GM12878 (cell line): Measurements from ENCODE around the gene SLC13A2. TPM values are rescaled to one million over a fixed set of nuclear protein-coding genes. Genes with fewer than 3 reads are reported as not detected.

ENCODE experiments used
- ATAC-seq: fragments of 200-7000 bp; cut with Tn5 transposase; 3 replicates; pipeline ENCODE4 v1.9.1; 2020; ENCODE audit warnings: mild to moderate bottlenecking, moderate library complexity
- BruUV-seq: library from RNA; stranded (reverse); fragments of 400-500 nt; replicated peaks from 2 replicates; lab custom pipeline; 2021; lab: Mats Ljungman, UMichigan
- CTCF ChIA-PET: fragments of 300-600 bp; sonication (Branson Sonifier 250); formaldehyde crosslinking; extraction: SDS; loops from one replicate; lab custom pipeline; 2021; ENCODE audit warnings: inconsistent platforms; lab: Yijun Ruan, JAX
- POLR2A ChIA-PET: fragments of 350-600 bp; formaldehyde crosslinking; extraction: SDS; loops from one replicate; lab custom pipeline; 2021; ENCODE audit warnings: inconsistent platforms; lab: Charles Lee
- RAD21 ChIA-PET: fragments of 300-600 bp; sonication (Branson Sonifier 250); formaldehyde crosslinking; loops from one replicate; lab custom pipeline; 2023; ENCODE audit warnings: antibody characterized with exemption; ENCODE audit not compliant: unreplicated experiment; lab: Charles Lee
- SMC1A ChIA-PET: fragments of 300-600 bp; sonication (Branson Sonifier 250); formaldehyde crosslinking; loops from one replicate; lab custom pipeline; 2023; ENCODE audit not compliant: unreplicated experiment, uncharacterized antibody; lab: Charles Lee
- DNase-seq: peaks from one replicate; pipeline ENCODE4 v3.0.0-alpha.2; 2011; ENCODE audit warnings: low read depth, low spot score
- FAIRE-seq: peaks from 3 replicates; lab custom pipeline; 2011; peaks lifted over from hg19 to GRCh38; lab: Jason Lieb, UNC
- H2AFZ ChIP-seq: 2 replicates; pipeline ENCODE4 v1.6.0; 2011; ENCODE audit warnings: low read depth, low read length, control low read depth; ENCODE audit not compliant: control insufficient read depth
- H3K27ac ChIP-seq: 2 replicates; pipeline ENCODE4 v1.5.1; 2011; ENCODE audit warnings: control low read depth; ENCODE audit not compliant: control insufficient read depth, insufficient read depth
- H3K27me3 ChIP-seq, 2 experiments: replicated peaks in 1 of 2; 2 replicates each; pipeline versions ENCODE4 v1.6.0 to v1.6.1; 2011; ENCODE audit warnings: low read length in 1 of 2; ENCODE audit not compliant: control insufficient read depth in 2 of 2, insufficient read depth in 2 of 2
- H3K36me3 ChIP-seq, 2 experiments: 2 replicates each; pipeline ENCODE4 v1.5.1; 2011; ENCODE audit warnings: low read length in 1 of 2; ENCODE audit not compliant: control insufficient read depth in 2 of 2, insufficient read depth in 2 of 2
- H3K4me1 ChIP-seq: 2 replicates; pipeline ENCODE4 v1.6.1; 2011; ENCODE audit warnings: mild to moderate bottlenecking, low read length, moderate library complexity, mixed read lengths; ENCODE audit not compliant: control insufficient read depth, insufficient read depth
- H3K4me2 ChIP-seq: 2 replicates; pipeline ENCODE4 v1.6.0; 2011; ENCODE audit warnings: control low read depth; ENCODE audit not compliant: control insufficient read depth, insufficient read depth
- H3K4me3 ChIP-seq: fragments of 200-600 bp; sonication (generic); 2 replicates; pipeline ENCODE4 v1.5.1; 2016
- H3K79me2 ChIP-seq: 2 replicates; pipeline ENCODE4 v1.6.0; 2011; ENCODE audit warnings: low read length; ENCODE audit not compliant: control insufficient read depth, insufficient read depth
- H3K9ac ChIP-seq: 2 replicates; pipeline ENCODE4 v1.8.0; 2011; ENCODE audit warnings: low read length, control low read depth, mixed read lengths; ENCODE audit not compliant: control insufficient read depth, insufficient read depth
- H3K9me3 ChIP-seq: replicated peaks from 3 replicates; pipeline ENCODE4 v1.5.1; 2011; ENCODE audit warnings: mild to moderate bottlenecking, low read length; ENCODE audit not compliant: control insufficient read depth, insufficient read depth
- H4K20me1 ChIP-seq: 2 replicates; pipeline ENCODE4 v1.6.0; 2011; ENCODE audit not compliant: control insufficient read depth, insufficient read depth
- ATF7 ChIP-seq: fragments of 450-650 bp; IDR thresholded peaks from 2 replicates; pipeline ENCODE4 v1.6.1; 2016; ENCODE audit warnings: low read depth, mild to moderate bottlenecking
- BCL11A ChIP-seq: IDR thresholded peaks from 2 replicates; pipeline ENCODE4 v1.6.1; 2011; ENCODE audit warnings: low read depth, low read length
- CBX3 ChIP-seq: fragments of 200-600 bp; sonication (generic); IDR thresholded peaks from 2 replicates; pipeline ENCODE4 v1.6.1; 2016; ENCODE audit warnings: low read depth, borderline replicate concordance
- CEBPB ChIP-seq, 2 experiments: fragments of 150-350 bp in 1 of 2; IDR thresholded peaks; 2 replicates each; pipeline ENCODE4 v1.6.1; 2012 to 2014; ENCODE audit warnings: low read depth in 2 of 2, low read length in 2 of 2, borderline replicate concordance in 1 of 2, inconsistent platforms in 1 of 2
- ELK1 ChIP-seq: IDR thresholded peaks from 2 replicates; pipeline ENCODE4 v1.6.1; 2012; ENCODE audit warnings: low read depth, low read length, improper control_type of control experiment
- IKZF2 ChIP-seq, 2 experiments: fragments of 450-650 bp; IDR thresholded peaks; 2 replicates each; pipeline ENCODE4 v1.6.1; 2017; ENCODE audit warnings: mild to moderate bottlenecking in 2 of 2, moderate library complexity in 2 of 2
- MAX ChIP-seq: IDR thresholded peaks from 2 replicates; pipeline ENCODE4 v1.6.1; 2012; ENCODE audit warnings: low read depth, low read length, improper control_type of control experiment
- MXI1 ChIP-seq: fragments of 150-350 bp; IDR thresholded peaks from 2 replicates; pipeline ENCODE4 v1.6.1; 2011; ENCODE audit warnings: low read depth, mild to moderate bottlenecking, inconsistent platforms, low read length, improper control_type of control experiment
- MYC ChIP-seq: IDR thresholded peaks from 2 replicates; pipeline ENCODE4 v1.6.1; 2011; ENCODE audit warnings: mild to moderate bottlenecking, low read length, moderate library complexity, inconsistent platforms; ENCODE audit not compliant: insufficient read depth, insufficient replicate concordance, insufficient read length, severe bottlenecking
- POLR2A ChIP-seq: IDR thresholded peaks from 2 replicates; pipeline ENCODE4 v1.6.1; 2011; ENCODE audit warnings: low read depth, mild to moderate bottlenecking, low read length
- POLR2AphosphoS5 ChIP-seq: IDR thresholded peaks from 2 replicates; pipeline ENCODE4 v1.6.1; 2011; ENCODE audit warnings: mild to moderate bottlenecking, low read length, inconsistent platforms
- RAD51 ChIP-seq: fragments of 450-650 bp; IDR thresholded peaks from 2 replicates; pipeline ENCODE4 v1.6.1; 2016; ENCODE audit warnings: moderate library complexity, mild to moderate bottlenecking, inconsistent platforms
- SMARCA5 ChIP-seq: fragments of 450-650 bp; IDR thresholded peaks from 2 replicates; pipeline ENCODE4 v1.6.1; 2017; ENCODE audit warnings: mild to moderate bottlenecking
- SP1 ChIP-seq: IDR thresholded peaks from one replicate; pipeline ENCODE4 v1.6.1; 2011; ENCODE audit warnings: low read depth, low read length
- SREBF2 ChIP-seq: IDR thresholded peaks from 2 replicates; pipeline ENCODE4 v1.6.1; 2012; ENCODE audit warnings: mild to moderate bottlenecking, low read length
- TCF3 ChIP-seq: IDR thresholded peaks from 2 replicates; pipeline ENCODE4 v1.6.1; 2012; ENCODE audit warnings: low read depth, mild to moderate bottlenecking, low read length, borderline replicate concordance; ENCODE audit not compliant: insufficient read depth
- USF1 ChIP-seq: IDR thresholded peaks from 2 replicates; pipeline ENCODE4 v1.6.1; 2011; ENCODE audit warnings: borderline replicate concordance, low read depth, mild to moderate bottlenecking, moderate library complexity, mixed read lengths, low read length; ENCODE audit not compliant: insufficient read depth; ENCODE audit errors: extremely low read length
- ZNF622 ChIP-seq: fragments of 450-650 bp; IDR thresholded peaks from 2 replicates; pipeline ENCODE4 v1.6.1; 2017; ENCODE audit warnings: mild to moderate bottlenecking, inconsistent platforms
- WGBS: methylation state at CpG from one replicate; pipeline ENCODE4 v1.1.6; 2016; ENCODE audit warnings: low lambda C conversion rate; ENCODE audit not compliant: insufficient replicate concordance, insufficient coverage; ENCODE audit errors: missing lambda C conversion rate; 5-methylcytosine and 5-hydroxymethylcytosine counted together
- in situ Hi-C: fragments of 300-500 bp; cut with MboI; formaldehyde crosslinking; loops from 9 replicates; pipeline ENCODE4 v1.14.3; 2018; ENCODE audit warnings: mixed read lengths
- intact Hi-C: fragments of 100-400 bp; cut with micrococcal nuclease; formaldehyde crosslinking; loops from one replicate; pipeline ENCODE4 v1.14.2; 2022; ENCODE audit not compliant: unreplicated experiment
- polyA plus RNA-seq, 11 experiments: library from polyadenylated mRNA; depleted of rRNA in 4 of 11; unstranded in 6 of 11; stranded (reverse) in 5 of 11; fragments of >200 nt; fragmentation: Nextera tagmentation in 4 of 11; fragmentation: Illumina TruSeq in 1 of 11; extraction: Ambion mirVana in 4 of 11; extraction: Trizol in 1 of 11; gene quantifications; 1 replicate in 1 of 11; 2 replicates in 10 of 11; pipeline versions ENCODE4 v1.2.1 to v1.2.3, GENCODE V29; 2011 to 2016; ENCODE audit warnings: inconsistent platforms in 2 of 11, missing spikeins in 2 of 11, low read depth in 1 of 11
- total RNA-seq, 4 experiments: library from RNA; depleted of rRNA in 3 of 4; stranded (reverse); fragments of >200 nt in 3 of 4; fragmentation: Illumina TruSeq in 1 of 4; extraction: Trizol in 1 of 4; gene quantifications; 2 replicates each; pipeline versions ENCODE4 v1.2.1 to v1.2.3, GENCODE V29; 2013 to 2021
- TF ChIP-seq, protein P1 (sequence below): fragments of 150-350 bp; IDR thresholded peaks from 2 replicates; pipeline ENCODE4 v1.6.1; 2014; ENCODE audit warnings: mild to moderate bottlenecking, low read depth, low read length

SLC13A2 gene
- total and polyA plus RNA-seq, 10 of the 15 experiments (the other 5 are each of a cell fraction or from before 2014, with no cell fraction given), result 0.03 to 0.13 (median 0.05) TPM; not detected in 6

- no peak overlapping the region for H3K27ac ChIP-seq
- H3K4me1 ChIP-seq, result peaks cover 22% of the 10 kb centered on the region
- no peak for ATAC-seq
- no peak for DNase-seq
- no peaks in the 10 kb centered on the region for H4K20me1 ChIP-seq
- POLR2A ChIA-PET, result no interaction called here
- no peak overlapping the region for H3K9ac ChIP-seq
- RAD21 ChIA-PET, result interaction anchor here (1.3 kb wide), 1 partner anchor 39 kb away, joined by 3 read pairs; no protein-coding TSS in a partner anchor
- H3K9me3 ChIP-seq, result peaks cover 2% of the 10 kb centered on the region; the same call in 2 of the 3 replicates
- CTCF ChIA-PET, result interaction anchor here (0.9 to 1.1 kb wide), 3 partner anchors 47 to 59 kb away, joined by 3 read pairs; no protein-coding TSS in a partner anchor
- no peaks in the 10 kb centered on the region for H3K79me2 ChIP-seq
- SMC1A ChIA-PET, result no interaction called here
- FAIRE-seq, result no peak
- WGBS, result 62% methylated on average over 7 of the region's 7 CpGs
- no peaks in the 10 kb centered on the region for H3K36me3 ChIP-seq
- intact Hi-C loops, result no loop called here
- in situ Hi-C loops, result no loop called here
- H3K27me3 ChIP-seq, result no peaks in the 10 kb centered on the region
- H3K4me3 ChIP-seq, result no peak overlapping the region
- no peak overlapping the region for H2AFZ ChIP-seq
- TF ChIP-seq SP1, result no peak
- TF ChIP-seq MXI1, result no peak
- TF ChIP-seq RAD51, result no peak
- no peak for TF ChIP-seq SMARCA5
- TF ChIP-seq USF1, result no peak
- no peak for TF ChIP-seq SREBF2
- no peak for TF ChIP-seq MAX
- no peak for TF ChIP-seq POLR2A
- TF ChIP-seq BCL11A, result no peak
- TF ChIP-seq MYC, result no peak
- no peak for TF ChIP-seq IKZF2 (IDR thresholded peaks at IDR 0.05)
- TF ChIP-seq ELK1, result no peak
- TF ChIP-seq POLR2AphosphoS5, result no peak
- no peak for TF ChIP-seq CEBPB (IDR thresholded peaks at IDR 0.05; ENCODE audit: borderline replicate concordance in 1 of 2, low read depth in 2 of 2, low read length in 2 of 2)
- no peak for TF ChIP-seq CBX3
- TF ChIP-seq, protein P1, sequence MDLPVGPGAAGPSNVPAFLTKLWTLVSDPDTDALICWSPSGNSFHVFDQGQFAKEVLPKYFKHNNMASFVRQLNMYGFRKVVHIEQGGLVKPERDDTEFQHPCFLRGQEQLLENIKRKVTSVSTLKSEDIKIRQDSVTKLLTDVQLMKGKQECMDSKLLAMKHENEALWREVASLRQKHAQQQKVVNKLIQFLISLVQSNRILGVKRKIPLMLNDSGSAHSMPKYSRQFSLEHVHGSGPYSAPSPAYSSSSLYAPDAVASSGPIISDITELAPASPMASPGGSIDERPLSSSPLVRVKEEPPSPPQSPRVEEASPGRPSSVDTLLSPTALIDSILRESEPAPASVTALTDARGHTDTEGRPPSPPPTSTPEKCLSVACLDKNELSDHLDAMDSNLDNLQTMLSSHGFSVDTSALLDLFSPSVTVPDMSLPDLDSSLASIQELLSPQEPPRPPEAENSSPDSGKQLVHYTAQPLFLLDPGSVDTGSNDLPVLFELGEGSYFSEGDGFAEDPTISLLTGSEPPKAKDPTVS, result no peak
- TF ChIP-seq TCF3, result no peak
- TF ChIP-seq ZNF622, result no peak
- TF ChIP-seq ATF7, result no peak
- no peak overlapping the region for H3K4me2 ChIP-seq
- BruUV-seq, result no TSS peak
These were observed 15.3 kb downstream of the SLC13A2 start for GRCh38 chr17:28488533-28489276.
